Endothelial cell of umbilical vein (primary cell): Measurements from ENCODE around the gene SAMD10. TPM values are rescaled to one million over a fixed set of nuclear protein-coding genes. Genes with fewer than 3 reads are reported as not detected.

Experiments
- BruUV-seq: library from RNA; stranded (reverse); fragments of 400-500 nt; replicated peaks from 2 replicates; lab custom pipeline; 2021; lab: Mats Ljungman, UMichigan
- CTCF ChIA-PET: fragments of 300-600, 350-600 bp; sonication (Branson Sonifier 250); formaldehyde crosslinking; loops from one replicate; lab custom pipeline; 2021; ENCODE audit warnings: antibody characterized with exemption, inconsistent platforms; lab: Charles Lee
- POLR2A ChIA-PET: fragments of 300-600, 350-600 bp; sonication (Branson Sonifier 250); formaldehyde crosslinking; loops from one replicate; lab custom pipeline; 2021; ENCODE audit warnings: antibody characterized with exemption, inconsistent platforms; lab: Charles Lee
- DNase-seq: peaks from one replicate; pipeline ENCODE4 v3.0.0-alpha.2; 2011; ENCODE audit warnings: low read depth, low spot score
- FAIRE-seq: peaks from 2 replicates; lab custom pipeline; 2011; peaks lifted over from hg19 to GRCh38; lab: Jason Lieb, UNC
- H2AFZ ChIP-seq: 2 replicates; pipeline ENCODE4 v1.6.0; 2012; ENCODE audit warnings: low read depth, low read length, control low read depth, inconsistent platforms
- H3K27ac ChIP-seq: 2 replicates; pipeline ENCODE4 v1.5.1; 2011; ENCODE audit warnings: low read depth, mild to moderate bottlenecking, control low read depth, low read length, moderate library complexity; ENCODE audit not compliant: insufficient read depth
- H3K27me3 ChIP-seq, 2 experiments: 2 replicates each; pipeline versions ENCODE4 v1.6.0 to v1.6.1; 2011; ENCODE audit warnings: low read length in 2 of 2, mixed read lengths in 1 of 2; ENCODE audit not compliant: control insufficient read depth in 2 of 2, insufficient read depth in 2 of 2
- H3K36me3 ChIP-seq, 2 experiments: 2 replicates in 1 of 2; 3 replicates in 1 of 2; pipeline ENCODE4 v1.5.1; 2011; ENCODE audit warnings: low read length in 2 of 2, mild to moderate bottlenecking in 1 of 2, moderate library complexity in 1 of 2; ENCODE audit not compliant: control insufficient read depth in 2 of 2, insufficient read depth in 2 of 2; ENCODE audit errors: extremely low read depth in 1 of 2
- H3K4me1 ChIP-seq: 3 replicates; pipeline ENCODE4 v1.5.1; 2011; ENCODE audit warnings: mild to moderate bottlenecking, low read length; ENCODE audit not compliant: control insufficient read depth, insufficient read depth; ENCODE audit errors: extremely low read depth
- H3K4me2 ChIP-seq: 2 replicates; pipeline ENCODE4 v1.6.1; 2011; ENCODE audit warnings: low read length, control low read depth, mixed read lengths; ENCODE audit not compliant: insufficient read depth
- H3K4me3 ChIP-seq, 3 experiments: fragments of 200-600 bp in 1 of 3; sonication (generic), shearing (Covaris generic) in 1 of 3; replicated peaks in 1 of 3; 2 replicates each; pipeline ENCODE4 v1.5.1; 2011 to 2016; ENCODE audit warnings: control low read depth in 3 of 3, low read length in 3 of 3, mild to moderate bottlenecking in 2 of 3, inconsistent platforms in 1 of 3, low read depth in 1 of 3, moderate library complexity in 1 of 3; ENCODE audit not compliant: insufficient read depth in 1 of 3
- H3K79me2 ChIP-seq: 2 replicates; pipeline ENCODE4 v1.6.0; 2012; ENCODE audit warnings: low read length, inconsistent platforms; ENCODE audit not compliant: control insufficient read depth, insufficient read depth
- H3K9ac ChIP-seq: replicated peaks from 2 replicates; pipeline ENCODE3; 2011; ENCODE audit warnings: low read length, control low read depth; ENCODE audit not compliant: insufficient read depth; ENCODE audit errors: extremely low read depth
- H3K9me1 ChIP-seq: replicated peaks from 3 replicates; pipeline ENCODE4 v1.6.0; 2011; ENCODE audit warnings: mild to moderate bottlenecking, low read length; ENCODE audit not compliant: control insufficient read depth, insufficient read depth; ENCODE audit errors: extremely low read depth
- H3K9me3 ChIP-seq: replicated peaks from 2 replicates; pipeline ENCODE4 v1.5.1; 2012; ENCODE audit warnings: low read length, inconsistent platforms; ENCODE audit not compliant: control insufficient read depth, insufficient read depth
- H4K20me1 ChIP-seq: replicated peaks from 2 replicates; pipeline ENCODE3; 2011; ENCODE audit warnings: mild to moderate bottlenecking, low read length; ENCODE audit not compliant: control insufficient read depth, insufficient read depth; ENCODE audit errors: extremely low read depth
- CTCF ChIP-seq, 2 donors: IDR thresholded peaks; 1 replicate in 1 of 2; 2 replicates in 1 of 2; pipeline ENCODE4 v1.5.1; 2011; ENCODE audit warnings: low read length in 2 of 2, mild to moderate bottlenecking in 2 of 2, moderate library complexity in 2 of 2, control low read depth in 1 of 2, inconsistent platforms in 1 of 2, low read depth in 1 of 2; ENCODE audit not compliant: insufficient read depth in 1 of 2; ENCODE audit errors: extremely low read depth in 1 of 2
- GATA2 ChIP-seq: IDR thresholded peaks from 2 replicates; pipeline ENCODE4 v1.7.0; 2011; ENCODE audit warnings: low read depth, mild to moderate bottlenecking, moderate library complexity, mixed read lengths, low read length; ENCODE audit not compliant: insufficient read length, insufficient read depth
- JUN ChIP-seq: IDR thresholded peaks from 2 replicates; pipeline ENCODE4 v1.6.1; 2011; ENCODE audit warnings: borderline replicate concordance, low read depth; ENCODE audit not compliant: insufficient read length, insufficient read depth
- MAX ChIP-seq: IDR thresholded peaks from 2 replicates; pipeline ENCODE4 v1.6.1; 2011; ENCODE audit not compliant: insufficient read depth, insufficient read length
- POLR2AphosphoS5 ChIP-seq: IDR thresholded peaks from 2 replicates; pipeline ENCODE4 v1.6.1; 2012; ENCODE audit warnings: low read depth, mild to moderate bottlenecking, control low read depth, low read length, moderate library complexity; ENCODE audit not compliant: insufficient read depth
- dilution Hi-C: fragments of 300-500 bp; cut with MboI; formaldehyde crosslinking; loops from one replicate; pipeline ENCODE4 v1.15.0; 2019; ENCODE audit warnings: low sequenced_read_pairs; ENCODE audit not compliant: extremely low pct_ligation_motif_present
- intact Hi-C: fragments of 100-400 bp; cut with micrococcal nuclease; formaldehyde crosslinking; loops from one replicate; pipeline ENCODE4 v1.10.0; 2022
- polyA plus RNA-seq, 4 experiments: library from polyadenylated mRNA; depleted of rRNA in 3 of 4; stranded (reverse) in 3 of 4; unstranded in 1 of 4; fragments of >200 nt; gene quantifications; 2 replicates each; pipeline versions ENCODE4 v1.2.1 to v1.2.3, GENCODE V29; 2011 to 2012; ENCODE audit warnings: missing spikeins in 1 of 4
- total RNA-seq: library from RNA; stranded (reverse); gene quantifications from 2 replicates; pipeline ENCODE4 v1.2.3, GENCODE V29; 2021

Gene SAMD10
- total and polyA plus RNA-seq, 2 donors (not counting 3 experiments of a cell fraction or from before 2014, with no cell fraction given) = 4.7 to 5.3 TPM

GRCh38 chr20:63935447-63935846 lies 44.0 kb downstream of the SAMD10 start:
- intact Hi-C loops = no loop called here
- H3K4me3 ChIP-seq = no peak overlapping the region
- peaks cover 3% of the 10 kb centered on the region for H4K20me1 ChIP-seq
- no peak overlapping the region for H3K9ac ChIP-seq
- H3K79me2 ChIP-seq = peaks cover 32% of the 10 kb centered on the region
- no TSS peak for BruUV-seq
- no peak overlapping the region for H2AFZ ChIP-seq
- TF ChIP-seq JUN (no peak), MAX (no peak), GATA2 (no peak), POLR2AphosphoS5 (no peak), CTCF (IDR thresholded peaks at IDR 0.05; ENCODE audit: extremely low read depth in 1 of 2, insufficient read depth in 1 of 2, low read depth in 1 of 2, low read length in 2 of 2) (no peak)
- no peak overlapping the region for H3K27ac ChIP-seq
- DNase-seq (no peak), FAIRE-seq (no peak)
- H3K36me3 ChIP-seq = peaks cover 3 to 42% of the 10 kb centered on the region in 2 experiments
- H3K4me2 ChIP-seq = no peak overlapping the region
- H3K27me3 ChIP-seq = no peaks in the 10 kb centered on the region
- no peaks in the 10 kb centered on the region for H3K4me1 ChIP-seq
- H3K9me1 ChIP-seq = no peaks in the 10 kb centered on the region
- ChIA-PET CTCF (interaction anchor here (1.3 kb wide), 1 partner anchor 21 kb away, joined by 3 read pairs; the partner anchor contains the start of gene UCKL1), POLR2A (no interaction called here)
- no peaks in the 10 kb centered on the region for H3K9me3 ChIP-seq
- dilution Hi-C loops = no loop called here
